ENCODE measurements around the gene CNTN5. TPM values are rescaled to one million over a fixed set of nuclear protein-coding genes. Genes with fewer than 3 reads are reported as not detected.
A peak's percentile ranks its signal among the peaks of the same experiment; 100 is the strongest.

The CNTN5 gene
- total RNA-seq (not detected in 2 replicates), polyA plus RNA-seq (0.17 TPM in 1 of 2 replicates, not detected in the other), polyA minus RNA-seq (ENCODE audit: low replicate concordance) (not detected in 2 replicates)
- polyA plus RNA-seq (2012): not detected in 2 replicates

DNA sequence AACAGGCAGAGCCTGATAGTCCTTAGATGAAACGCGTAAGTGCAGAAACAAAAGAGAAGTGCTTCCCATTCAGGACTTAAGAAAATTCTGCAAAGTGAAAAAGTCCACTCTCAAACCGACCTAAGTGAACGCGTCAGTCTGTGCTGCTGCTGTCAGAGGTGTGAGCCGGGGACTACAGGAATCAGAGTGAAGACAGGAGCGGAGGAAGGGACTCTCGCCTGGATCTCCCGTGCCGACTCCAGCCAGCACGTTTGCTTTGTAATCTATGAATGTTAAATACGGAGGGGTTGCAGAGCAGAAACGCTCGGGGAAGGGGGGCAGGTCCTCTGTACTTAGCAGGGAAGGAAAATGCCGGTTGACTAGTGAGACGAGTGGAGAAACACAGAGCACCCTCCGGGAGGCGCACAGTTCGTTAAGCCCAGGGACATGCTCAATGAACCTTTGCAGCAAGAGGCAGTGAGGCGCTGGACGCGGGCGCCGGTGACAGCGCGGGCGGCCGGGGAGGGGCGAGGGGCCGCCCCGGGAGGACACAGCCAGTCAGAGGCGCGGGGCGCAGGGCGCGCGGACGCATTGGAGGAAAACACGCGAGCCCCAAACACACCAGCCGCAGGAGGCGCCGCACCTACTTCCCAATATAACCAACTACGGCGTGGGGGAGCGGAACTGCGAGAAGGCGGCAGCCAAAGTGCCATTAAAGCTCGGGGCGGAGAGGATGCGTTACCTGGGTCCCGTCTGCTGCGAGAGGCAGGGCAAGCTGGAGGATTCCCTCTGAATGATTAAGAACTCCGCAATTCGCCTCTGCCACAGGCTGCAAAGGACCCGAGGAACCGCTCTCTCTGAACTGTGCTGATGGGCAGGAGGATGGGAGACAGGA is at the start of gene CNTN5:
Gene CNTN5, plus strand, starts transcription at position 598 of the 874 bp plus-strand sequence.
- no peaks in the 10 kb centered on the region for H3K9me3 ChIP-seq (ENCODE audit: control insufficient read depth, insufficient read depth, low read depth, low read length)
- no peaks in the 10 kb centered on the region for H3K4me1 ChIP-seq (ENCODE audit: control insufficient read depth, extremely low read depth, insufficient read depth, low read length)
- H3K9ac ChIP-seq (ENCODE audit: insufficient read depth, low read length): no peak within 1 kb of the TSS
- peak within 1 kb of the TSS; percentile 32 for H3K4me2 ChIP-seq (ENCODE audit: extremely low read depth, insufficient read depth, low read length)
- H3K36me3 ChIP-seq (ENCODE audit: control insufficient read depth, insufficient read depth, low read length): no peaks in the 10 kb centered on the region
- TF ChIP-seq EZH2 (IDR thresholded peaks at IDR 0.05; ENCODE audit: low read length, missing control alignments) (no peak), CTCF (conservative IDR thresholded peaks at IDR 0.05 in 1 of 2, IDR thresholded peaks at IDR 0.05 in 1 of 2; ENCODE audit: low read depth in 1 of 2, low read length in 2 of 2) (peak in 1 of 2 donors; percentile 7)
- no peaks in the 10 kb centered on the region for H3K27me3 ChIP-seq (ENCODE audit: control insufficient read depth, insufficient read depth, low read length)
- DNase-seq (ENCODE audit: low read depth in 2 of 2): peak; percentile 20 to 42
- H4K20me1 ChIP-seq (ENCODE audit: control insufficient read depth, extremely low read depth, insufficient read depth, low read length): no peaks in the 10 kb centered on the region
- no peaks in the 10 kb centered on the region for H3K79me2 ChIP-seq (ENCODE audit: control insufficient read depth, insufficient read depth, low read length)
- no peak within 1 kb of the TSS for H3K27ac ChIP-seq (ENCODE audit: insufficient read depth, low read length)
- peak within 1 kb of the TSS; percentile 53 for H2AFZ ChIP-seq (ENCODE audit: low read length)
- H3K4me3 ChIP-seq (replicated peaks in 1 of 4; ENCODE audit: control extremely low read depth in 1 of 4, insufficient read depth in 1 of 4, low read depth in 3 of 4, low read length in 4 of 4): peak within 1 kb of the TSS in 2 of 4 experiments; percentile 32 to 56

GRCh38 chr11:98979205-98979604 is 41.5 kb upstream of the CNTN5 start:
- H3K9ac ChIP-seq (ENCODE audit: insufficient read depth, low read length): no peak overlapping the region
- H3K4me3 ChIP-seq (replicated peaks in 1 of 4; ENCODE audit: control extremely low read depth in 1 of 4, insufficient read depth in 1 of 4, low read depth in 3 of 4, low read length in 4 of 4): no peak overlapping the region
- no peak for DNase-seq (ENCODE audit: low read depth in 2 of 2)
- H3K36me3 ChIP-seq (ENCODE audit: control insufficient read depth, insufficient read depth, low read length): no peaks in the 10 kb centered on the region
- H3K27ac ChIP-seq (ENCODE audit: insufficient read depth, low read length): no peak overlapping the region
- no peak overlapping the region for H2AFZ ChIP-seq (ENCODE audit: low read length)
- no peaks in the 10 kb centered on the region for H3K79me2 ChIP-seq (ENCODE audit: control insufficient read depth, insufficient read depth, low read length)
- no peak for TF ChIP-seq EZH2 (IDR thresholded peaks at IDR 0.05; ENCODE audit: low read length, missing control alignments)
- H3K4me1 ChIP-seq (ENCODE audit: control insufficient read depth, extremely low read depth, insufficient read depth, low read length): no peaks in the 10 kb centered on the region
- H3K9me3 ChIP-seq (ENCODE audit: control insufficient read depth, insufficient read depth, low read depth, low read length): no peaks in the 10 kb centered on the region
- H4K20me1 ChIP-seq (ENCODE audit: control insufficient read depth, extremely low read depth, insufficient read depth, low read length): no peaks in the 10 kb centered on the region
- no peaks in the 10 kb centered on the region for H3K27me3 ChIP-seq (ENCODE audit: control insufficient read depth, insufficient read depth, low read length)
- H3K4me2 ChIP-seq (ENCODE audit: extremely low read depth, insufficient read depth, low read length): no peak overlapping the region

DNA sequence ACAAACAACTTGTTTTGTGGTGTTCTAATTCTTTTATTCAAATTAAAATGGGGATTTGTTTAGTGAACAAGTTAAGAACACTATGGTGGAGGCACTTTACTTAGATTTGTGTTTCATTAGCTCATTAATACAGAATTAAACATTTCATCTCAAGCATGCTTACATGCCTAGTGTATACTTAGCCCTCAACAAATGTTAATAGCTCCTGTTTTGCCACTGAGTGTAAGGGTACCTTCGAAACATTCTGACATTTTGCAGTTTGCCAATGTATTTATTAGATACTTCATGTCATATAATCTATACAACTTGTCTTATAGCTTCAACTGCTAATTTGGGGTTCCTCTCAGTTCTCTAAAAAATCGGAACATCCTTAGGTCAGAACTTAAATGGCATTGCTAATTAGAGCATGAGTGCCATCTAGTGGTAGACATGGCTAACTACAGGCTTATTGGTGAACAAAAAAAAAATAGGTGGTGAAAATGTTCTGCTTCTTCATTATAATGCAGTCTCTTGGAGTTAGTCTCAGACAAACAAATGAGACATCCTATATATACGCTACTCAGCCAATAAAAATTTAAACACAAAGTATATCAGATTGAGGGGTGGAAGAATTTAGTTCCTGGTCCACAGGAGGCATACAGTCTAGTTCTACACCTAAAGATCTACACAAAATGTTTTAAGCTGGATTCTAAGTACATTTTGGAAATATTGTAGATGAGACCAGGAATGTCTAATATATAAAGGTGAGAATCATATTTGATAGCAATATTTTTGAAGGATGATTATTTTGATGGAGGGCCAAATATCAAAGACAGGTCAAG is 4.9 kb upstream of the CNTN5 start:
- DNase-seq (ENCODE audit: low read depth in 2 of 2): peak; percentile 27 to 70
- H3K4me2 ChIP-seq (ENCODE audit: extremely low read depth, insufficient read depth, low read length): no peak overlapping the region

More for the DNA sequence above, 4.9 kb upstream of the CNTN5 start:
- H3K9me3 ChIP-seq (ENCODE audit: control insufficient read depth, insufficient read depth, low read depth, low read length): no peaks in the 10 kb centered on the region
- H3K4me3 ChIP-seq (replicated peaks in 1 of 4; ENCODE audit: control extremely low read depth in 1 of 4, insufficient read depth in 1 of 4, low read depth in 3 of 4, low read length in 4 of 4): no peak overlapping the region
- H4K20me1 ChIP-seq (ENCODE audit: control insufficient read depth, extremely low read depth, insufficient read depth, low read length): no peaks in the 10 kb centered on the region
- no peak overlapping the region for H2AFZ ChIP-seq (ENCODE audit: low read length)
- H3K9ac ChIP-seq (ENCODE audit: insufficient read depth, low read length): no peak overlapping the region
- H3K27ac ChIP-seq (ENCODE audit: insufficient read depth, low read length): no peak overlapping the region
- TF ChIP-seq CTCF (conservative IDR thresholded peaks at IDR 0.05 in 1 of 2, IDR thresholded peaks at IDR 0.05 in 1 of 2; ENCODE audit: low read depth in 1 of 2, low read length in 2 of 2) (peak; percentile 87 to 89), EZH2 (IDR thresholded peaks at IDR 0.05; ENCODE audit: low read length, missing control alignments) (no peak)
- H3K27me3 ChIP-seq (ENCODE audit: control insufficient read depth, insufficient read depth, low read length): no peaks in the 10 kb centered on the region
- H3K36me3 ChIP-seq (ENCODE audit: control insufficient read depth, insufficient read depth, low read length): no peaks in the 10 kb centered on the region
- H3K79me2 ChIP-seq (ENCODE audit: control insufficient read depth, insufficient read depth, low read length): no peaks in the 10 kb centered on the region
- H3K4me1 ChIP-seq (ENCODE audit: control insufficient read depth, extremely low read depth, insufficient read depth, low read length): no peaks in the 10 kb centered on the region
